ENCODE data around the gene CEBPE.

CEBPE gene

GRCh38 chr14:23076785-23077408 is 42.2 kb downstream of the CEBPE start:
- no peak for DNase-seq (ENCODE audit: low spot score)

GRCh38 chr14:23074906-23075305 is 44.1 kb downstream of the CEBPE start:
- no peak for DNase-seq (ENCODE audit: low spot score)

GRCh38 chr14:23071921-23072539 is 47.0 kb downstream of the CEBPE start:
- no peak for DNase-seq (ENCODE audit: low spot score)

GRCh38 chr14:23071244-23071920 is 47.7 kb downstream of the CEBPE start:
- DNase-seq (ENCODE audit: low spot score): peak; percentile 88

- DNase-seq (ENCODE audit: low spot score): no peak
These were observed 48.6 kb downstream of the CEBPE start for GRCh38 chr14:23070262-23071129.

GRCh38 chr14:23069413-23069806 is 49.6 kb downstream of the CEBPE start:
- no peak for DNase-seq (ENCODE audit: low spot score)

GRCh38 chr14:23068789-23069412 is 50.2 kb downstream of the CEBPE start:
- peak; percentile 85 for DNase-seq (ENCODE audit: low spot score)

- no peak for DNase-seq (ENCODE audit: low spot score)
These were observed 50.9 kb downstream of the CEBPE start for GRCh38 chr14:23067847-23068788.

Data from iPS-NIHi11 (cell line).